NT2/D1 (cell line): ENCODE data around the gene STARD9.

Experiments used
- DNase-seq: peaks from one replicate; pipeline ENCODE4 v3.0.0-alpha.2; 2011; ENCODE audit warnings: low read depth, low spot score
- H3K27me3 ChIP-seq: 2 replicates; pipeline ENCODE4 v1.6.0; 2011; ENCODE audit warnings: mild to moderate bottlenecking; ENCODE audit not compliant: insufficient read length, insufficient read depth
- H3K36me3 ChIP-seq: 2 replicates; pipeline ENCODE4 v1.6.1; 2011; ENCODE audit warnings: mild to moderate bottlenecking, low read length, mixed read lengths; ENCODE audit not compliant: insufficient read depth, insufficient read length
- H3K4me1 ChIP-seq: 2 replicates; pipeline ENCODE4 v1.5.1; 2011; ENCODE audit not compliant: insufficient read depth, insufficient read length
- H3K4me3 ChIP-seq: 2 replicates; pipeline ENCODE4 v1.5.1; 2011; ENCODE audit warnings: low read depth; ENCODE audit not compliant: insufficient read length
- H3K9ac ChIP-seq: 2 replicates; pipeline ENCODE4 v1.6.0; 2011; ENCODE audit warnings: low read depth; ENCODE audit not compliant: insufficient read length
- H3K9me3 ChIP-seq: 2 replicates; pipeline ENCODE4 v1.5.1; 2011; ENCODE audit warnings: mild to moderate bottlenecking, low read length; ENCODE audit not compliant: insufficient read depth
- SUZ12 ChIP-seq: IDR thresholded peaks from 2 replicates; pipeline ENCODE4 v1.6.1; 2011; ENCODE audit not compliant: insufficient read length, insufficient read depth; ENCODE audit errors: extremely low read depth
- YY1 ChIP-seq: IDR thresholded peaks from 2 replicates; pipeline ENCODE4 v1.6.1; 2011; ENCODE audit not compliant: insufficient read length, insufficient read depth
- ZNF274 ChIP-seq: IDR thresholded peaks from 2 replicates; pipeline ENCODE4 v1.6.1; 2011; ENCODE audit warnings: mild to moderate bottlenecking, low read depth, low read length

Gene STARD9

GRCh38 chr15:42691770-42692169 is 116.4 kb downstream of the STARD9 start:
- H3K4me1 ChIP-seq, result no peaks in the 10 kb centered on the region
- TF ChIP-seq YY1 (no peak), SUZ12 (no peak), ZNF274 (no peak)
- no peak overlapping the region for H3K9ac ChIP-seq

DNA sequence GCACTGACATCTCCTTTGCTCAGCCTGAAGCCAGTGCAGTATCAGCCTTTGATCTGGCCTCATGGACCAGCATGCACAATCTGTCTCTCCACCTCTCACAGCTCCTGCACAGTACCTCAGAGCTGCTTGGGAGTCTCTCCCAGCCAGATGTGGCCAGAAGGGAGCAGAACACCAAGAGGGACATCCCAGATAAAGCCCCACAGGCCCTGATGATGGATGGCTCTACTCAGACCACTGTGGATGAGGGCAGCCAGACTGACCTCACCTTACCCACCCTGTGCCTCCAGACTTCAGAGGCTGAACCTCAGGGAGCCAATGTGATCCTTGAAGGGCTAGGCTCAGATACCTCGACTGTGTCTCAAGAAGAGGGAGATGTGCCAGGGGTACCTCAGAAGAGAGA is 117.1 kb downstream of the STARD9 start:
- H3K4me1 ChIP-seq, result no peaks in the 10 kb centered on the region
- no peaks in the 10 kb centered on the region for H3K27me3 ChIP-seq
- no peak overlapping the region for H3K4me3 ChIP-seq
- H3K36me3 ChIP-seq, result peaks cover 64% of the 10 kb centered on the region
- 0 out of 2 replicates have a peak, but pooled peaks cover 4% of the 10 kb centered on the region for H3K9me3 ChIP-seq
- TF ChIP-seq ZNF274 (no peak), YY1 (no peak), SUZ12 (no peak)
- DNase-seq, result no peak
- no peak overlapping the region for H3K9ac ChIP-seq

More at GRCh38 chr15:42691770-42692169, 116.4 kb downstream of the STARD9 start:
- DNase-seq, result no peak
- Histone ChIP-seq H3K4me3 (no peak overlapping the region), H3K9me3 (0 out of 2 replicates have a peak, but pooled peaks cover 5% of the 10 kb centered on the region), H3K27me3 (no peaks in the 10 kb centered on the region), H3K36me3 (peaks cover 65% of the 10 kb centered on the region)

GRCh38 chr15:42692997-42693396 is 117.6 kb downstream of the STARD9 start:
- Histone ChIP-seq H3K4me1 (no peaks in the 10 kb centered on the region), H3K9me3 (no peaks in the 10 kb centered on the region), H3K4me3 (no peak overlapping the region), H3K9ac (no peak overlapping the region), H3K27me3 (no peaks in the 10 kb centered on the region), H3K36me3 (peaks cover 64% of the 10 kb centered on the region)
- DNase-seq, result no peak
- no peak for TF ChIP-seq YY1
- TF ChIP-seq ZNF274, result no peak
- TF ChIP-seq SUZ12, result no peak

DNA sequence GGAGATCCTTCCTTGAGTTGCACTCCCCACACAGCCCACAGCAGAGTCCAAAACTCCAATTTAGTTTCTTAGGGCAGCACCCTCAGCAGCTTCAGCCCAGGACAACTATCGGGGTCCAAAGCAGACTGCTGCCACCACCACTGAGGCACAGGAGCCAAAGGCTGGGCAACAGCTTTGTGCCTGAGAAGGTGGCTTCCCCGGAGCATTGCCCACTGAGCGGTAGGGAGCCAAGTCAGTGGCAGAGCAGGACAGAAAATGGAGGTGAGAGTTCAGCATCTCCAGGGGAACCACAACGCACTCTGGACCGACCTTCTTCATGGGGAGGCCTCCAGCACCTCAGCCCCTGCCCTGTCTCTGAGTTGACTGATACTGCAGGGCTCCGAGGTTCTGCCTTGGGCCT is 118.1 kb downstream of the STARD9 start:
- H3K27me3 ChIP-seq, result no peaks in the 10 kb centered on the region
- no peak for TF ChIP-seq ZNF274
- TF ChIP-seq YY1, result no peak
- no peak for TF ChIP-seq SUZ12
- H3K9ac ChIP-seq, result no peak overlapping the region
- peaks cover 60% of the 10 kb centered on the region for H3K36me3 ChIP-seq
- no peaks in the 10 kb centered on the region for H3K9me3 ChIP-seq
- no peak overlapping the region for H3K4me3 ChIP-seq
- no peak for DNase-seq
- no peaks in the 10 kb centered on the region for H3K4me1 ChIP-seq

GRCh38 chr15:42693942-42694341 is 118.5 kb downstream of the STARD9 start:
- Histone ChIP-seq H3K4me1 (no peaks in the 10 kb centered on the region), H3K9ac (no peak overlapping the region), H3K4me3 (no peak overlapping the region), H3K27me3 (no peaks in the 10 kb centered on the region), H3K9me3 (no peaks in the 10 kb centered on the region), H3K36me3 (peaks cover 56% of the 10 kb centered on the region)
- TF ChIP-seq YY1 (no peak), ZNF274 (no peak), SUZ12 (no peak)
- DNase-seq, result no peak

- Histone ChIP-seq H3K27me3 (no peaks in the 10 kb centered on the region), H3K4me1 (no peaks in the 10 kb centered on the region), H3K9ac (no peak overlapping the region), H3K36me3 (peaks cover 51% of the 10 kb centered on the region), H3K9me3 (no peaks in the 10 kb centered on the region), H3K4me3 (no peak overlapping the region)
- no peak for DNase-seq
- TF ChIP-seq YY1 (no peak), SUZ12 (no peak), ZNF274 (no peak)
Observed at GRCh38 chr15:42694398-42694797, 119.0 kb downstream of the STARD9 start.

DNA sequence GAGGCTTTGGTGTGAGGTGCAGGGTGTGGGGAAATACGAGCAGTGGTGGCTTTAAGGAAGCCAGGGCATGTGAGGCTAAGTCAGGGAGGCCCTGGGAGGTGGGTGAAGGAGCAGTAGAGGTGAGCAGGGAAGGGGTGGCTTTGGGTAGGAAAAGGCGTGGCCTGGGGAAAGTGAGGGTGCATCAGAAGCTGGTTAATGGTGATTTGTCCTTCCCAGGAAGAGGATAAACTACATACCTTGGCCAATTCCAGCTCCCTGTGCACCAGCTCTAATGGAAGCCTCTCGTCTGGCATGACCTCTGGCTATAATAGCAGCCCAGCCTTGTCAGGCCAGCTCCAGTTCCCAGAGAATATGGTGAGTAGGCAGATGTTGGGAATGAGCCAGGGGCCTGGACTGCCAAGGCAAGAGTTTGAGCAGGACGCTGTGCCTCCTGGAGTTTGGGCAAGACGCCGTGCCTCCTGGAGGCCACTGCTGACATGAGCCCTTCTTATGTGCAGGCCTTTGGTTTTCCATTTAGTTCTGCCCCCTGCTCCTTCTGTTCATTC is 120.2 kb downstream of the STARD9 start:
- H3K9me3 ChIP-seq, result no peaks in the 10 kb centered on the region
- no peak for DNase-seq
- H3K4me1 ChIP-seq, result no peaks in the 10 kb centered on the region
- peaks cover 40% of the 10 kb centered on the region for H3K36me3 ChIP-seq
- no peaks in the 10 kb centered on the region for H3K27me3 ChIP-seq
- TF ChIP-seq SUZ12, result no peak
- no peak for TF ChIP-seq YY1
- no peak for TF ChIP-seq ZNF274
- H3K9ac ChIP-seq, result no peak overlapping the region
- H3K4me3 ChIP-seq, result no peak overlapping the region
